ENCODE measurements around the gene AMIGO3. TPM values are rescaled to one million over a fixed set of nuclear protein-coding genes. Genes with fewer than 3 reads are reported as not detected.

Gene AMIGO3
- total RNA-seq, 4 donors from 2014 or later, result 1.3 to 2.2 TPM; not detected in 2

- Histone ChIP-seq H3K4me3 (no peak overlapping the region), H3K27ac (no peak overlapping the region), H3K9me3 (no peaks in the 10 kb centered on the region), H3K36me3 (peaks cover 40 to 68% (median 48%) of the 10 kb centered on the region in 3 donors), H3K27me3 (peaks cover 0 to 17% (median 0%) of the 10 kb centered on the region in 4 donors), H3K4me1 (peaks cover 3 to 19% (median 5%) of the 10 kb centered on the region in 3 donors)
- intact Hi-C loops (cut with DNase I), result no loop called here
- DNase-seq, result no peak
- TF ChIP-seq POLR2A (IDR thresholded peaks at IDR 0.05) (no peak), CTCF (IDR thresholded peaks at IDR 0.05) (no peak)
- WGBS, 2 donors, result 100% methylated on average over 5 of the region's 6 CpGs; no CpG with 5 or more reads in 1 of the 2 donors
These were observed 36.3 kb downstream of the AMIGO3 start for GRCh38 chr3:49683162-49683561.

GRCh38 chr3:49681543-49681942, 37.9 kb downstream of the AMIGO3 start:
- Histone ChIP-seq H3K9me3 (no peaks in the 10 kb centered on the region), H3K27ac (no peak overlapping the region), H3K4me1 (peaks cover 0 to 11% (median 0%) of the 10 kb centered on the region in 3 donors), H3K4me3 (no peak overlapping the region), H3K36me3 (peaks cover 40 to 84% (median 59%) of the 10 kb centered on the region in 3 donors), H3K27me3 (peaks cover 0 to 4% (median 0%) of the 10 kb centered on the region in 4 donors)
- intact Hi-C loops (cut with DNase I), result no loop called here
- TF ChIP-seq CTCF (IDR thresholded peaks at IDR 0.05) (no peak), POLR2A (IDR thresholded peaks at IDR 0.05) (no peak)
- WGBS, 2 donors, result 81 to 83% methylated on average over 3 of the region's 4 CpGs
- DNase-seq, result no peak

GRCh38 chr3:49681232-49681522, 38.3 kb downstream of the AMIGO3 start:
- intact Hi-C loops (cut with DNase I), result no loop called here
- Histone ChIP-seq H3K4me1 (peaks cover 0 to 7% (median 0%) of the 10 kb centered on the region in 3 donors), H3K27ac (no peak overlapping the region), H3K27me3 (peaks cover 0 to under 1% (median 0%) of the 10 kb centered on the region in 4 donors), H3K4me3 (no peak overlapping the region), H3K36me3 (peaks cover 40 to 88% (median 62%) of the 10 kb centered on the region in 3 donors), H3K9me3 (no peaks in the 10 kb centered on the region)
- DNase-seq, result no peak
- 100% methylated on average over 1 of the region's 2 CpGs; no CpG with 5 or more reads in 1 of the 2 donors for WGBS, 2 donors
- TF ChIP-seq CTCF (IDR thresholded peaks at IDR 0.05) (no peak), POLR2A (IDR thresholded peaks at IDR 0.05) (no peak)

- H3K4me1 ChIP-seq, result peaks cover 0 to 7% (median under 1%) of the 10 kb centered on the region in 3 donors
- H3K9me3 ChIP-seq, result no peaks in the 10 kb centered on the region
- TF ChIP-seq CTCF (IDR thresholded peaks at IDR 0.05) (no peak), POLR2A (IDR thresholded peaks at IDR 0.05) (no peak)
- 86 to 93% methylated on average over 2 to 5 of the region's 7 CpGs for whole genome bisulfite sequencing, 2 donors
- intact Hi-C loops (cut with DNase I), result no loop called here
- H3K27ac ChIP-seq, result no peak overlapping the region
- DNase-seq, result no peak
- H3K36me3 ChIP-seq, result peaks cover 40 to 93% (median 66%) of the 10 kb centered on the region in 3 donors
- no peaks in the 10 kb centered on the region for H3K27me3 ChIP-seq
- no peak overlapping the region for H3K4me3 ChIP-seq
These were observed 38.8 kb downstream of the AMIGO3 start for GRCh38 chr3:49680493-49681231.

- 90 to 97% methylated on average over 6 to 8 of the region's 11 CpGs for WGBS, 2 donors
- H3K36me3 ChIP-seq, result peaks cover 22 to 55% (median 40%) of the 10 kb centered on the region in 3 donors
- H3K27ac ChIP-seq, result no peak overlapping the region
- no peak overlapping the region for H3K4me3 ChIP-seq
- no peak for TF ChIP-seq POLR2A (IDR thresholded peaks at IDR 0.05)
- no peak for TF ChIP-seq CTCF (IDR thresholded peaks at IDR 0.05)
- no peaks in the 10 kb centered on the region for H3K27me3 ChIP-seq
- intact Hi-C loops (cut with DNase I), result no loop called here
- peaks cover 14 to 29% (median 19%) of the 10 kb centered on the region in 3 donors for H3K4me1 ChIP-seq
- no peak for DNase-seq
- H3K9me3 ChIP-seq, result no peaks in the 10 kb centered on the region
These were observed 43.6 kb downstream of the AMIGO3 start for GRCh38 chr3:49675912-49676311.
